GM21717 (cell line): ENCODE results near the gene CCDC57.

Source experiments
- ATAC-seq: cut with Tn5 transposase; IDR thresholded peaks from one replicate; pipeline ENCODE4 v1.9.1; 2021; ENCODE audit warnings: mild to moderate bottlenecking, moderate library complexity; ENCODE audit not compliant: unreplicated experiment

Gene CCDC57

GRCh38 chr17:82096709-82097183 lies 115.9 kb downstream of the CCDC57 start:
- ATAC-seq = no peak

- ATAC-seq = no peak
Measured at GRCh38 chr17:82095777-82096708, 116.6 kb downstream of the CCDC57 start.

DNA sequence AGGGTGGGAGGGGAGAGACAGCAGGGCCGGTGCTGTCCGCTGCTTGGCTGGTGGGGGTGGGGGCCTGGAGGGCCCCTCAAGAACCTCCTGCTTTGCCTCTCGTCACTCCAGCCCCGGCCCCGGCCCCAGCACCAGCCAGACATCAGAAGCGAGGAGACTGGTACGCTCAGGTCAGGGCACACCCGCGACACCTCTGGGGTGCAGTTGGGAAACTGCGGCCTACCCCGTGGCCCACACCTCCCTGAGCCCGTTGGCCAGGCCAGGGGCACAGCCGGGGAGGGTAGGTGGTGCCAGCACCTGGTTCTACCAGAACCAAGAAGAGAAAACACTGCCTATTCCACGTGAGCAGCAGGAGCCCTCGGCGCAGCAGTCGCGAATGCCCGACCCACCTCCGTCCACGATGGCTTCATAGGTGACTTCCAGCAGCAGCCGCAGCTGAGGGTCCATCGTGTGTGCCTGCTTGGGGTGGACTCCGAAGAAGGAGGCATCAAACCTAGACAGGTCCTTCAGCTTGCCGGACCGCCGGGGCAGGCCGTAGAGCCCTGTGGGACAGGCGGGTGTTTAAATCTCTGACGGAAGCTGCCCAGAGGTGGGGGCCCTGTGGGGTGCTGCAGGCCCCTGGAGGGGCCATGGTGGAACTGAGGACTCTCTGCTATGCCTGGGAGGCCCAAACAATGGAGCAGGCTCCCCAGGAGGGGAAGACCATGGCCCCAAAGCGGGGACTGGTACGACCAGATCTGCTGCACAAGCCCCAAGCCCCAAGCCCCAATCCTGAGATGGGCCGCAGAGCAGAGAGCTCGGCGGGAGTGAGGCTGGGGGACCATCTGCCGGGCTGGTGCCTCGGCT lies 117.5 kb downstream of the CCDC57 start:
- no peak for ATAC-seq

DNA sequence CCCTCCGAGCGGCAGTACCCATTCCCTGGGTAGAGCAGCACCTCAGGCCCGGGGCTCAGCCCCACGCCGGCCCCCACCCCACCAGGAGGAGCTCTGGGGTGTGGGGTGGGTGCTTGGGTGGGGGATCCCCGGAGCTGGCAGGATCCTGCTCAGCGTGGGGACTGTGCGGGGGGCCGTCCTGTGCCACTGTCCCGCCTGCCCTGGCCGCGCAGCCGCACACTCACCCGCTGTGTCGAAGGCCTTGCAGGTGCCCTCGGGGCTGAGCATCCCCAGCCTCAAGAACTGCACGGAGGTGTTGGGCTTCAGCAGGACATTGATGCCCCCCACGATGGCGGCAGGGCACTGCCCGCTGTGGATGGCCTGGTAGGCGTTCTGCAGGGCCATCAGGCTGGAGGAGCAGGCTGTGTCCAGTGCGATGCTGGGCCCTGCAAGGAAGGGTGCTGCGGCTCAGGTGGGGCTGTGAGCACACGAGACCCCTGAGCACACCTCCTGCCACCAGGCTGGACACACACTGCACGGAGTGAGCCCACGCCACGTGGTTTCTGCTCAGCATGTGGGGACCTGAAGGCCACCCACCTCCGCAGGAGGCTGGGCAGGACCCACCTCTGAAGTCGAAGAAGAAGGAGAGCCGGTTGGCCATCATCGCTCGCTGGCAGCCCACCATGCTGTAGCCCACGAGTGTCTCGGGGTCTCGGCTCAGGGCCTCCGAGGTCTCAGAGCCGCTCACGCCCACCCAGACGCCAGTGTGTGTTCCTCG lies 119.5 kb downstream of the CCDC57 start:
- no peak for ATAC-seq

GRCh38 chr17:82092628-82092994 lies 120.0 kb downstream of the CCDC57 start:
- ATAC-seq = no peak

GRCh38 chr17:82092094-82092586 lies 120.5 kb downstream of the CCDC57 start:
- no peak for ATAC-seq

- no peak for ATAC-seq
Measured at GRCh38 chr17:82091264-82092066, 121.2 kb downstream of the CCDC57 start.

DNA sequence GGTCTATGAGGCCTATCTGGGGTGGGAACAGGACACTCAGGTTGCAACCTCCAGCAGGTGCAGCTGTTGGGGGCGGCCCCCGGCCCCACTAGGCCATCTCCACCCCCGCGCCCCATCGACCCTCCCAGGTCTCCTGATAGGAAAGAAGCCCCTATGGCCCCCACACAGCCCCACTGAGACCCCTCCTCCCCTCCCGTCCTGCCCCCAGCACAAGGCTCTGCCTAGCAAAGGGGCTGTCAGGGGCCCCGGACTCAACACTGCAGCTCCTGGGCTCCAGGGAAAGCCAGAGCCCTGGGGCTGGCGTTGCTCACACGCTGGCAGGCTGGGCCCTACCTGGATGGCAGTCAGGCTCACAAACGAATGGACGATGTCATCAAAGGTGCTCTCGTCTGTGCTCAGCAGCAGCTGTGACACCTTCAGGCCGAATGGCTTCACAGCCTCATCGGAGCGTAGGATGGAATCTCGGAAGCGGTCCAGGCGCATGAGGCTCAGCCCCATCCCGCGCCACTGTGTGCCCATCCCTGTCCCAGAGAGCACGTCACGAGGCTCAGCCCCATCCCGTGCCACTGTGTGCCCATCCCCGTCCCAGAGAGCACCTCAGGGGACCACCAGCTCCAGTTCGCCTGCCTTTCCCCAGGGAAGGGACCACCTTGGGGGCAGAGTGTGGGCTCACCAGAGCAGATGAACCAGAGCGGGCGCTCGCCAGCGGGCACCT lies 121.9 kb downstream of the CCDC57 start:
- no peak for ATAC-seq

- ATAC-seq = no peak
Measured at GRCh38 chr17:82089723-82090548, 122.7 kb downstream of the CCDC57 start.

DNA sequence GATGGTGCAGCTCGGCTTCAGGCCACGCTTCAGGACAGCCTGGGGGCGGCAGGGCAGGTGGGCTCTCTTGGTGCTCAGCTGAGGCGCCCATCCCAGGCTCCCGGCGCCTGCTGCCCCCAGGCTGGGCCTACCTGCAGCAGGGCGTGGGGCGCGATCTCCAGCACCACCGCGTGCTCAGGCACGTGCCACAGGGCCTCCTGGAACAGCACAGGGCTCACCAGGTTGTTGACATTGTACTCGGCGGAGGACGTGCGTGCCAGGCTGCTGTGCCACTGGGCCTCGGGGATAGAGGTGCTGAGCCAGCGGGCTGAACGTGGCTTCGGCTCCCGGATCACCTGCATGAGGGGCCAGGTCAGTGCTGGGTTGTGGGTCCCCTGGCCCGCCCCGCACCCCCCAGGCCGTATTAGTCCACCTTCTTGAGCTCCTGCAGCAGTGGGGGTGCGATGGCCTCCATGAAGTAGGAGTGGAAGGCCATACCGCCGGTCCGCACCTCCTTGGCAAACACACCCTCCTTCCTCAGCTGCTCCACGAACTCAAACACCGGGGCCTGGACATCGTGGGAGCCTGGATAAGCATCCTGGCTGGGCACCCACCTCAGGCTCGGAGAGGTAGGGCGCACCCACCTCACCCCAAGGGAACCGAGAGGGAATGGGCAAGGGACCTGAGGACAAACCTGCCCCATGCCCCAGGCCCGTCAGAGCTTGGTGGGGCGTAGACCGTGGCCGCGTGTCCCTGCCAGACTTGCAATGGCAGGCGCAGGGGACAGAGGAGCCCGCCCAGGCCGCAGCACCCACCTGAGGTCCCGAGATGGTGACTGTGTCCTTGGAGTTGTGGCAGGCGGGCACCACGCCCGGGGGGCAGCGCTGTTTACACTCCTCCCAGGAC lies 123.6 kb downstream of the CCDC57 start:
- no peak for ATAC-seq

DNA sequence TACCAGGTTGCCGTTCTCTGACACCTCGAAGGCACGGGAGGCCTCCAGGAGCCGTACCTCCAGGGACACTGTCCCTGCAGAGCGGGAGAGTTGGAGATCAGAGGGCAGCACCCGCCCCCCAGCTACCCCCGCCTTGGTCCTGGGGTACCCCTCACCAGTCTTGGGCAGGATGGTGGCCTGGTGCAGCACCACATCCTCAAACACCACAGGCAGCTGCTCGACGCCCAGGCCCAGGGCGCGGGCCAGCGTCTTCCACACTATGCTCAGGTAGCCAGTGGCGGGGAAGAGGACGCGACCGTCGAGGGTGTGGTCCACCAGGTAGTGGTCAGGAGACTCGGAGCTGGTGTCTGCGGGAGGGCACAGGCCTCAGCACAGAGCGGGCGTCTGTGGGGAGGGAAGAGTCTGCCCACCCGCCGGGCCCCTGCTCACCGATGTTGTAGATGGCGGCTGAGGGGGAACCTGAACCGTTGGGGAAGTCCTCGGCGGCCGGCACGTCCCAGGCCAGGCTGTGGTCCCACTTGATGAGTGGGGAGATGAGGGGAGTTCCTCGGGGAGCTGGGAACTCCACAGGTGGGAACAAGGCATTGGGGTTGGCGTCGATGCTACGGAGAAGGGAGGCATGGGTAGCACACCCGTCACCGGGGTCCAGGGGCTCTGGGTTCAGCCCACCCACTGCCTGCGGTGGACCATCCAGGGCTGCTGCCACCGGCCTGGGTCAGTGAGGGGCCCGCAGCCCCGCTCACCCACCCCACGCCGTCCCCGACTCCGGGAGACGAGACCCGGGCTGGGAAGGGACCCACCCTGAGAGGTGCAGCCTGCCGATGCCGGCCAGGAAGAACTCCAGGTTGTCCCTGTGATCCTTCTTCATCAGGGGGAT lies 124.4 kb downstream of the CCDC57 start:
- no peak for ATAC-seq

DNA sequence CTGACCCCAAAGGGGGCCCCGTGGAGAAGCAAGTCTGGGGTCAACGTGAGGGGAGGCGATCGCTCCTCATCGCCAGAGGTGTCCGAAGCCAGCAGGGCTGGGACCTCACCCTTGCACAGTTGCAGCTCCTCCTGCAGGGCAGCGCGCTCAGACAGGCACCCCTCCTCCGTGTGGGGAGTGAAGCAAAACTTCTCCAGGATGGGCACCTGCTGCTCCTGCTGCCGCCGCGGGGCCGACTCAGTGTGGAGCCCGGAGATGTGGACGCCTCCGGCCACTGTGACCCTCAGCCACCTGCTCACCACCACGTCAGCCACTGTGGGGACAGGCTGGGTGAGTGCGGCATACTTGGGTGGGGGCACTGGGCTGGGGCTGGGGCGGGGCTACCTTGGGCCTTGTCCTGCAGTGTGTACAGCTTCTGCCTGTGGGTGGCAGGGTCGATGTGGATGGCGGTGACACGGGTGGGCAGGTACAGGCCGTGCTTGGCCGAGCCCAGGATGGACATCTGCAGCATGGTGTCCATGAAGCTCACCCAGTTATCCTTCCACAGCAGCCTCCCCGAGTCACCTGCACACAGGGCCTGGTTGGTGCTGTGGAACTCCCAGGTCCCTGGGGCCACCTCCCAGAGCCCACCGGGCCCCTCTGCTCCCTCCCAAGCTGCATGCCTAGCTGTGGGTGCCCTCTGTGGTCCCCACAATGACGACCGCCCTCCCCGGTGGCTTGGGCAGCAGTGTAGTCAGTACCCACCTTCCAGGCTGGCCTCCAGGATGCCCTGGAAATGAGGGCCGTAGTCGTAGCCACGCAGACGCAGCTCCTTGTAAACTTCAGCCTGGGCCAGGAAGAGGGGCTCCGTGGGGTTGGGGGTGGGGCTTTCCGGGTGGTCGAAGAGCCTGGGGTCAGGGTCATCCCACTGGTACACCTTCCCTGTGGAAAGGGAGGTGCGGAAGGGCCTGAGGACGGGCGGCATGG lies 125.4 kb downstream of the CCDC57 start:
- no peak for ATAC-seq

- ATAC-seq = no peak
Measured at GRCh38 chr17:82085931-82086764, 126.5 kb downstream of the CCDC57 start.

DNA sequence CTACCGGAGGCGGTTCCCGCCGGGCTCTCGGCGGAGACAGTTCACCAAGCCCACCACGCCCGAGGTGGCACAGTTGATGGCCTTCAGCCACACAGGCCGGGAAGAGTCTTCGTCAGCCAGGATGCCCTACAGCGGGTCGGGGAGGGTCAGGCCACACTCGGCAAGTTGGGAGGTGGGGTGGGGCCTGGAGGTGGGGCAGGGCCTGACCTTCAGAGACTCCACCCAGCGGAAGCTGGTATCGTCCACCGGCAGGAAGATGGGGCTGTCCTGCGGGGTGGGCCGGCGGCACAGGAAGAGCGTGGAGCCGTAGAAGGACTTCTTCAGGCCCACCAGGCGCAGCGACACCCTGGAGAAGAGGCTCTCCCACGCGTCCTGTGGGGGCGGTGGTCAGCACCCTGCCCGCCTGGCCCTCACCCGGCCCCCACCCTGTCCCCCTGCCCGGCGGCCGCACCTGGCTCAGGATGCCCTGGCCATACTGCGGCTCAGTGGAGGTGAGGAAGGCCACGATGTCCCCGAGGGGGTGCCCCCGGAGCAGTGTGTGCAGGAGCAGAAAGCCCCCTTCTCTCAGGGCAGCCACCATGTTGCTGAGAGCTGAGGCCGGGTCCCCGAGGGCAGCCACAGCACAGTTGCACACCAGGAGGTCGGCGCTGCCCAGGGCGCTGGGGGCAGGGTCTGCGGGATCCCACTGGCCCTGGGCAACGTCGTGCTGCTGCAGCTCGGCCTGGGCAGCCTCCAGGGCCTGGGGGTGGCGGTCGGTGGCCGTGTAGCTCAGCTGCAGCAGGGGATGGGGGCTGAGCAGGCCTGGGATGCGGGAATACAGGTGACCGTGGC lies 127.4 kb downstream of the CCDC57 start:
- no peak for ATAC-seq
